ENCODE measurements around the gene MRPL22. TPM values are rescaled to one million over a fixed set of nuclear protein-coding genes. Genes with fewer than 3 reads are reported as not detected.

The MRPL22 gene
- total and polyA plus RNA-seq, 2 experiments from 2014 or later: 27.3 to 164 TPM

GRCh38 chr5:154916874-154917273, 24.0 kb upstream of the MRPL22 start:
- Histone ChIP-seq H3K36me3 (peaks cover 62% of the 10 kb centered on the region), H3K9me3 (ENCODE audit: low read depth) (no peaks in the 10 kb centered on the region), H3K4me3 (no peak overlapping the region), H3K27ac (no peak overlapping the region), H3K4me1 (ENCODE audit: low read depth) (no peaks in the 10 kb centered on the region), H3K27me3 (no peaks in the 10 kb centered on the region)
- no peak for DNase-seq (ENCODE audit: low read depth in 1 of 2, low spot score in 1 of 2)
- no peak for TF ChIP-seq CTCF (IDR thresholded peaks at IDR 0.05; ENCODE audit: low read depth, low read length)

GRCh38 chr5:154917757-154918156, 23.1 kb upstream of the MRPL22 start:
- no peak for TF ChIP-seq CTCF (IDR thresholded peaks at IDR 0.05; ENCODE audit: low read depth, low read length)
- peaks cover 57% of the 10 kb centered on the region for H3K36me3 ChIP-seq
- H3K27ac ChIP-seq: no peak overlapping the region
- H3K4me1 ChIP-seq (ENCODE audit: low read depth): no peaks in the 10 kb centered on the region
- DNase-seq (ENCODE audit: low read depth in 1 of 2, low spot score in 1 of 2): no peak
- H3K27me3 ChIP-seq: no peaks in the 10 kb centered on the region
- H3K4me3 ChIP-seq: no peak overlapping the region
- no peaks in the 10 kb centered on the region for H3K9me3 ChIP-seq (ENCODE audit: low read depth)

GRCh38 chr5:154923441-154924430, 17.1 kb upstream of the MRPL22 start:
- Histone ChIP-seq H3K36me3 (peaks cover 67% of the 10 kb centered on the region), H3K4me3 (no peak overlapping the region), H3K4me1 (ENCODE audit: low read depth) (no peaks in the 10 kb centered on the region), H3K9me3 (ENCODE audit: low read depth) (no peaks in the 10 kb centered on the region), H3K27ac (no peak overlapping the region), H3K27me3 (no peaks in the 10 kb centered on the region)
- DNase-seq (ENCODE audit: low read depth in 1 of 2, low spot score in 1 of 2): no peak
- TF ChIP-seq CTCF (IDR thresholded peaks at IDR 0.05; ENCODE audit: low read depth, low read length): no peak

- H3K4me1 ChIP-seq (ENCODE audit: low read depth): no peaks in the 10 kb centered on the region
- no peak for DNase-seq (ENCODE audit: low read depth in 1 of 2, low spot score in 1 of 2)
- H3K9me3 ChIP-seq (ENCODE audit: low read depth): no peaks in the 10 kb centered on the region
- H3K36me3 ChIP-seq: peaks cover 21% of the 10 kb centered on the region
- H3K27ac ChIP-seq: no peak overlapping the region
- no peaks in the 10 kb centered on the region for H3K27me3 ChIP-seq
- H3K4me3 ChIP-seq: no peak overlapping the region
- TF ChIP-seq CTCF (IDR thresholded peaks at IDR 0.05; ENCODE audit: low read depth, low read length): no peak
Measured at GRCh38 chr5:154933537-154933936, 7.3 kb upstream of the MRPL22 start.

- no peak for DNase-seq (ENCODE audit: low read depth in 1 of 2, low spot score in 1 of 2)
- Histone ChIP-seq H3K4me1 (ENCODE audit: low read depth) (no peaks in the 10 kb centered on the region), H3K4me3 (no peak overlapping the region), H3K36me3 (peaks cover 15% of the 10 kb centered on the region), H3K27me3 (no peaks in the 10 kb centered on the region), H3K9me3 (ENCODE audit: low read depth) (no peaks in the 10 kb centered on the region), H3K27ac (no peak overlapping the region)
- no peak for TF ChIP-seq CTCF (IDR thresholded peaks at IDR 0.05; ENCODE audit: low read depth, low read length)
Measured at GRCh38 chr5:154934881-154935280, 6.0 kb upstream of the MRPL22 start.

All from cardiac muscle cell (in vitro differentiated cells and primary cell).